GM23338 (cell line): ENCODE data around the gene TAOK3. TPM values are rescaled to one million over a fixed set of nuclear protein-coding genes. Genes with fewer than 3 reads are reported as not detected.

Experiments
- ATAC-seq: fragments of 200-7000 bp; cut with Tn5 transposase; 3 replicates; pipeline ENCODE4 v1.9.1; 2020
- DNase-seq: peaks from one replicate; pipeline ENCODE4 v3.0.0-alpha.2; 2015; ENCODE audit warnings: low spot score
- H2AFZ ChIP-seq: fragments of 200-600 bp; sonication (generic); 2 replicates; pipeline ENCODE4 v1.8.0; 2016; ENCODE audit warnings: antibody characterized with exemption, mild to moderate bottlenecking, moderate library complexity
- H3F3A ChIP-seq: fragments of 200-600 bp; sonication (generic); replicated peaks from 2 replicates; pipeline ENCODE4 v1.8.0; 2017; ENCODE audit warnings: antibody characterized with exemption, mixed run types, low read depth
- H3K27ac ChIP-seq: fragments of 200-600 bp; sonication (generic); 2 replicates; pipeline ENCODE4 v1.6.1; 2016; ENCODE audit warnings: low read depth
- H3K27me3 ChIP-seq: fragments of 200-600 bp; sonication (generic); 2 replicates; pipeline ENCODE4 v1.8.0; 2016; ENCODE audit warnings: mild to moderate bottlenecking, mixed run types, moderate library complexity; ENCODE audit not compliant: insufficient read depth
- H3K36me3 ChIP-seq: fragments of 200-600 bp; sonication (generic); 2 replicates; pipeline ENCODE4 v1.8.0; 2016; ENCODE audit warnings: mild to moderate bottlenecking; ENCODE audit not compliant: insufficient read depth
- H3K4me1 ChIP-seq: fragments of 200-600 bp; sonication (generic); 2 replicates; pipeline ENCODE4 v1.8.0; 2016; ENCODE audit warnings: mild to moderate bottlenecking, moderate library complexity; ENCODE audit not compliant: insufficient read depth
- H3K4me2 ChIP-seq: fragments of 200-600 bp; sonication (generic); 2 replicates; pipeline ENCODE4 v1.7.1; 2017; ENCODE audit warnings: mixed run types
- H3K4me3 ChIP-seq: fragments of 200-600 bp; sonication (generic); 2 replicates; pipeline ENCODE4 v1.6.1; 2016; ENCODE audit warnings: mixed run types
- H3K79me2 ChIP-seq: fragments of 200-600 bp; sonication (generic); replicated peaks from 2 replicates; pipeline ENCODE4 v1.8.0; 2017; ENCODE audit warnings: mild to moderate bottlenecking; ENCODE audit not compliant: insufficient read depth
- H3K9me2 ChIP-seq: fragments of 200-600 bp; sonication (generic); 2 replicates; pipeline ENCODE4 v1.8.0; 2017; ENCODE audit not compliant: insufficient read depth
- H4K20me1 ChIP-seq: fragments of 200-600 bp; sonication (generic); replicated peaks from 2 replicates; pipeline ENCODE4 v1.8.0; 2017; ENCODE audit warnings: mild to moderate bottlenecking; ENCODE audit not compliant: insufficient read depth
- H3K27ac Mint-ChIP-seq: 2 replicates; pipeline ENCODE4 v1.8.0; 2020; ENCODE audit warnings: inconsistent platforms, mild to moderate bottlenecking, moderate library complexity, mixed read lengths
- H3K27me3 Mint-ChIP-seq: 3 replicates; pipeline ENCODE4 v1.8.0; 2022; ENCODE audit warnings: low read depth, mild to moderate bottlenecking, moderate library complexity, mixed read lengths, inconsistent platforms; ENCODE audit not compliant: insufficient read depth, poor library complexity
- H3K36me3 Mint-ChIP-seq: 3 replicates; pipeline ENCODE4 v1.8.0; 2021; ENCODE audit warnings: low read depth, mild to moderate bottlenecking, inconsistent platforms, moderate library complexity, mixed read lengths
- H3K4me1 Mint-ChIP-seq: 3 replicates; pipeline ENCODE4 v1.8.0; 2020; ENCODE audit warnings: mild to moderate bottlenecking, inconsistent platforms, mixed read lengths
- H3K4me3 Mint-ChIP-seq: 3 replicates; pipeline ENCODE4 v1.8.0; 2021; ENCODE audit warnings: moderate library complexity, mild to moderate bottlenecking, inconsistent platforms, mixed read lengths
- H3K9me3 Mint-ChIP-seq: 3 replicates; pipeline ENCODE4 v1.8.0; 2020; ENCODE audit warnings: moderate library complexity, mild to moderate bottlenecking, inconsistent platforms, mixed read lengths
- CREB1 ChIP-seq: fragments of 250-450 bp; sonication (Bioruptor Pico); IDR thresholded peaks from 2 replicates; pipeline ENCODE4 v1.5.0; 2020; ENCODE audit warnings: low read depth, mild to moderate bottlenecking, moderate library complexity
- CTCF ChIP-seq, 2 experiments: fragments of 200-600 bp in 1 of 2; sonication (generic) in 1 of 2; conservative IDR thresholded peaks; 2 replicates each; pipeline versions ENCODE4 v1.5.1 to v1.6.1; 2016 to 2017; ENCODE audit warnings: antibody characterized with exemption in 2 of 2, low read depth in 2 of 2, mild to moderate bottlenecking in 2 of 2, moderate library complexity in 1 of 2
- ETS1 ChIP-seq: IDR thresholded peaks from 2 replicates; pipeline ENCODE4 v1.6.1; 2016; ENCODE audit warnings: antibody characterized with exemption
- EZH2 ChIP-seq: fragments of 200-600 bp; sonication (generic); IDR thresholded peaks from one replicate; pipeline ENCODE4 v1.8.0; 2017; ENCODE audit warnings: antibody characterized with exemption, mild to moderate bottlenecking, low read depth; ENCODE audit not compliant: unreplicated experiment
- EZH2phosphoT487 ChIP-seq: fragments of 200-600 bp; sonication (generic); IDR thresholded peaks from one replicate; pipeline ENCODE4 v1.8.1; 2018; ENCODE audit warnings: antibody characterized with exemption; ENCODE audit not compliant: unreplicated experiment
- JUNB ChIP-seq: IDR thresholded peaks from one replicate; pipeline ENCODE4 v1.6.1; 2016; ENCODE audit warnings: antibody characterized with exemption; ENCODE audit not compliant: unreplicated experiment
- NANOG ChIP-seq: IDR thresholded peaks from 2 replicates; pipeline ENCODE4 v1.6.1; 2016; ENCODE audit warnings: antibody characterized with exemption, borderline replicate concordance
- POLR2AphosphoS5 ChIP-seq: IDR thresholded peaks from 2 replicates; pipeline ENCODE4 v1.6.1; 2016; ENCODE audit warnings: antibody characterized with exemption, low read depth
- REST ChIP-seq: IDR thresholded peaks from one replicate; pipeline ENCODE4 v1.6.1; 2018; ENCODE audit warnings: antibody characterized with exemption; ENCODE audit not compliant: unreplicated experiment
- STAT1 ChIP-seq: IDR thresholded peaks from one replicate; pipeline ENCODE4 v1.6.1; 2016; ENCODE audit warnings: antibody characterized with exemption; ENCODE audit not compliant: unreplicated experiment
- ZNF114 ChIP-seq: fragments of 250-450 bp; sonication (Bioruptor Pico); IDR thresholded peaks from 2 replicates; pipeline ENCODE4 v1.5.0; 2020; ENCODE audit warnings: mild to moderate bottlenecking, moderate library complexity
- ZNF331 ChIP-seq: fragments of 250-450 bp; sonication (Bioruptor Pico); IDR thresholded peaks from 2 replicates; pipeline ENCODE4 v1.5.0; 2020; ENCODE audit warnings: low read depth, mild to moderate bottlenecking, moderate library complexity
- ZNF462 ChIP-seq: fragments of 250-450 bp; sonication (Bioruptor Pico); IDR thresholded peaks from 2 replicates; pipeline ENCODE4 v1.5.0; 2020; ENCODE audit warnings: mild to moderate bottlenecking, moderate library complexity
- polyA plus RNA-seq: library from polyadenylated mRNA; unstranded; fragments of >200 nt; fragmentation: Nextera tagmentation; extraction: Ambion mirVana; gene quantifications from 2 replicates; pipeline ENCODE4 v1.2.1, GENCODE V29; 2016
- total RNA-seq: library from RNA; depleted of rRNA; stranded (reverse); fragments of >200 nt; shearing (Covaris generic); gene quantifications from 2 replicates; pipeline ENCODE4 v1.2.3, GENCODE V29; 2014

Gene TAOK3
- total and polyA plus RNA-seq, 2 experiments from 2014 or later = 7.6 to 20.4 TPM

GRCh38 chr12:118317729-118318128 lies 55.0 kb downstream of the TAOK3 start:
- 0 out of 2 replicates have a peak, but pooled peaks cover 2% of the 10 kb centered on the region for H4K20me1 ChIP-seq
- Mint-ChIP-seq H3K4me3 (no peak overlapping the region), H3K4me1 (no peaks in the 10 kb centered on the region), H3K27ac (no peak overlapping the region), H3K9me3 (no peaks in the 10 kb centered on the region; the same call in 2 of the 3 replicates), H3K27me3 (no peaks in the 10 kb centered on the region), H3K36me3 (no peaks in the 10 kb centered on the region)
- no peaks in the 10 kb centered on the region for H3K27me3 ChIP-seq
- no peak for DNase-seq
- no peaks in the 10 kb centered on the region for H3K9me2 ChIP-seq
- no peak overlapping the region for H3K4me2 ChIP-seq
- no peak overlapping the region for H3K27ac ChIP-seq
- no peaks in the 10 kb centered on the region for H3F3A ChIP-seq
- no peak for TF ChIP-seq EZH2
- no peak for TF ChIP-seq STAT1
- TF ChIP-seq ZNF114 (CRISPR knock-in tag) = no peak
- TF ChIP-seq ZNF462 = no peak
- TF ChIP-seq POLR2AphosphoS5 = no peak
- TF ChIP-seq JUNB = no peak
- TF ChIP-seq REST = no peak
- TF ChIP-seq ZNF331 (CRISPR knock-in tag) = no peak
- TF ChIP-seq ETS1 = no peak
- no peak for TF ChIP-seq EZH2phosphoT487
- TF ChIP-seq CTCF (conservative IDR thresholded peaks at IDR 0.05; ENCODE audit: low read depth in 2 of 2) = no peak
- no peak for TF ChIP-seq NANOG
- no peak for TF ChIP-seq CREB1 (CRISPR knock-in tag)
- H3K4me3 ChIP-seq = no peak overlapping the region
- H3K4me1 ChIP-seq = no peaks in the 10 kb centered on the region
- H2AFZ ChIP-seq = no peak overlapping the region
- ATAC-seq = no peak
- no peaks in the 10 kb centered on the region for H3K79me2 ChIP-seq
- H3K36me3 ChIP-seq = no peaks in the 10 kb centered on the region
